ENCODE results near the gene BMPER.

The BMPER gene

DNA sequence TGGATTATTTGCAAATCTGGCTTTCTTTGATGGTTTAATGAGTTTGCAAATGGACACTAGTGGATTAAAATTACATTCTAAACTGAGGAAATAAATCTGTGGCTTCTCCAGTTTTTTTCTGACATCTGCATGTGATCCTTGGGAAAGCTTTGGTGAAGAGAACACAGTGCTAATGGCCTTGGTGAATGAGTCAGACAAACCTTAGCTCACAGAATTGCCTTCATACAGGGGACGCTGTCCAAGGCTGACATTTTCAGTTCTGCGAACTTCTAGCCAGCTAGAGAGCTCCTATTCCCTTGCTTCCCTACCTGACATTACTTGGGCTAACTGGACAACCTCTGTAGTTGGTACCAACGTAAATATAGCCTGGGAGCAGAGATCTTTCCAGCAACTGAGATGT lies 21.2 kb downstream of the BMPER start:
- no peak for DNase-seq

DNA sequence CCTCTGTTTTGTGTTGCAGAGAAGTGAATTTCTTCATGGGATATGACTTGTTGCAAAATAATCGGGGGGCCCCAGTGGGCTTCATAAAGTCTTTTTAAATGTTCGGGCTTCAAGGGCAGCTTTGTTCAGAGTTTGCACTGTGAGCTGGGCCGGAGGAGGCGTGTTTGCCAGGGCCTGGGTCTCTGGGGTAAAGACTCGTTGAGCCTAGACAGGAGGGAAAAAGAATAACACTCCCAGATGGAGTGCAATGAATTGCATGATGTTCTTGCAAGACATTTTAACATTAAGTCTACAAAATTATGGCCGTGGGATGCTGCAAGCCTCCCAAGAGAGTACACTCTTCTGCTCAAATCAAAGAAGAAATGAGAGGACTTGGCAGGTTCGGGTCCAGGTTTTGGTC lies 23.6 kb downstream of the BMPER start:
- no peak for DNase-seq

DNA sequence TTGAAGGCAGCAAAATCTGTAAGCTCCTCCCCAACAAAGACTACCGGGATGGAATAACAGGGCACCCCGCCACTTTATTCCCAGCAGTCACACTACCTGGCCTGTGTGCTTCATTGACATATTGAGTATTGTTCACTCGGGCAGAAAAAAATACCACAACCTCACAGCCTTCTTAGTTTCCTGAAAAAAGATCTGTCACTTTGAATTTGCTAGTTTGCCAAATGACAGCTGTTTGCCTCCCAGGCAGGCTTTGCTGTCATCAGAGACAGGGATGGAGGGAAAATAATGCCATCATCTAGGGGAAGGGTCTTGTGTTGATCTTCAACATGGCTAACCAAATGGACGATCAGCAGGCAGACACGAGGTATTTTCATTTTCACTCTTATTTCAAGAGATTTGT lies 26.9 kb downstream of the BMPER start:
- no peak for DNase-seq

DNA sequence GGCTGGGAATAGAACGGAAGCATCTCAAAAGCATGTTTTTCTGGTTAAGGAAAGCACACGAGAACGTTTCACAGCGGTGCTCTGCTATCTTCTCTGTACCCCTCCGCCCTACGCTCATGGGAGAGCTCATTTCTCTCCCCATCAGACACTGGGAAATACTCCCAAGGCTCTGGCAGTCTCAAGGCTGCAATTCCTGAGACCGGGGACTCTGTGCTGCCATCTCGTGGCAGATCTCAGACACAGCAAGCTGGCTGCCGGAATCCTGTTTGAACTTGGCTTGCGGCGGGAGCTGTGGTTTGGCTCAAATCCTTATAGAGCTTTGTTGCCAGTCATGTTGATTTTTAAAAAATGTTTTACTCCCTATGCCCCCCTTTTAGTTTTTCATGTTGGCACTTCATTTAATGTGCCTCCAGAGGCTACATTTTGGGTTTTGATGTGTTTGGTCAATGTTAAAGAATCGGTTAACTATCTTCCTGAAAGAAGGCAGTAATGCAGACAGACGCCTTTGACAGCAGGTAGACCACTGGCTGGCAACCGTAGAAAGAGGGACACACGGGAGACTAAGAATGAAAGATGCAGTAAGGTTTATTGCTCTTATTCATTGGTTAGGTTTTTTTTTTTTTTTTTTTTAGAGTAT lies 27.6 kb downstream of the BMPER start:
- peak; percentile 16 to 78 for DNase-seq

DNA sequence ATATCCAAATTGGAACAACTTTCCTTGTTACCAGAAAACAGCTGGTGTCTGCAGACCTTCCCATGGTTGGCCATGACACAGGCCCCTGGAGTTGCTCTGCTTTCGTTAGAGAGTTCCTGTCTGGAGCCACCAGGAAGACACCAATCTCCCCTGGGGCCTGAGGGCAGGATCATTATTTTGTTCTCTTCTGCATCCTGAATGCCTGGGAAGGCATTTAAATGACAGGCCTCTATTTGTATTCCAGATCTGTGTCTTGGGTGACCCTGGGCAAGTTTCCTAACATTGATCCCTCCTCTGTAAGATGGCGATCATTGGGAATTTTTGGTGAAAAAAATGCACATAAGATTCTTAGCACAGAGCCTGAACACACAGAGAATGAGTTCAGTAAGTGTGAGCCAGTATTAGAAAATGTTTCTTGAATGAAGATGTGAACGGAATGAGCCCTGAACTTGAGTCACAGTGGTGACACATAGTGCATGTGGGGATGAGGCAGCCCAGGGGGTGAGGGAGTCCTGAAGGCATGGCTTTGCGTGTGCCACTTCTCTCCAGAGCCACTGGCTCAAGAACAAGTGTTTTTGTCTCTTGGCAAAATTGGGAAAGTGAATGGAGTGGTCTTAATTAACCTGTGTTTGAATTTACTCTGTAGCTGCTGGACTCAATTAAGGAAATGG lies 28.4 kb downstream of the BMPER start:
- no peak for DNase-seq

DNA sequence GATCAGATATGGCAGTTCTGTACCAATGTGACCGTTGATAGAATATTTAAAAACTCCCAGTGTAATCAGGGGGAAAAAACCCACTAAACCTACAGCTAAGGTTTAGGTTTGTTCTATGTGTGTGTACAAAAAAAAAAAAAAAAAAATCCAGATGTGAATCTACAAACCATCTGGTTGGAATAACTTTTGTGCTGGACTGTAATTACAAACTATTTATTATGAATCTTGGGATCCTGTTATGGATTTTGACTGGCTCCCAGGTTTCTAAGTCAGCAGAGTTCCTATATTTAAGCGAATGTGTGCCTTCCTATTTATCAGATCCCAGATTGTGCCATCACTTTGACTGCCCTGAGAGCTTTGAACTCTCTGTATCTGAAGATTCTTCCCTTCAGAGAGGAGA lies 29.1 kb downstream of the BMPER start:
- DNase-seq: no peak

DNA sequence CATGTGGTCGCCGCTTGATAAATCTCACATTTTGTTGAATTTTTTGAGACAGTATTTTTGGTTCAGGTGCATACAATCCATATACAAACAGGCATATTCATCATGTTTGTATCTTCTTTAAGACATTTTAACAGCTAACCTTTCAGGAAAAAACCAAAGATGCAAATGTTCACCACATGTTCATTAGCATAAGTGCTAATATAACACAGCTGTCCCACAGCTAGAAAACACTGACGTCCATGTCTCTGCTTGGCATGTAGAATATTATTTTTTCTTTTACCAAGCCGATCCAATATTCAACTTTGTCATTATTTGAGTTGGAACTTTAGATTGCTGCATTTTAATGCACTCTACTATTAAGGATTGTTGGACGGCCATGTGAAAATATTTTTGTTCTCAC lies 31.2 kb downstream of the BMPER start:
- no peak for DNase-seq

DNA sequence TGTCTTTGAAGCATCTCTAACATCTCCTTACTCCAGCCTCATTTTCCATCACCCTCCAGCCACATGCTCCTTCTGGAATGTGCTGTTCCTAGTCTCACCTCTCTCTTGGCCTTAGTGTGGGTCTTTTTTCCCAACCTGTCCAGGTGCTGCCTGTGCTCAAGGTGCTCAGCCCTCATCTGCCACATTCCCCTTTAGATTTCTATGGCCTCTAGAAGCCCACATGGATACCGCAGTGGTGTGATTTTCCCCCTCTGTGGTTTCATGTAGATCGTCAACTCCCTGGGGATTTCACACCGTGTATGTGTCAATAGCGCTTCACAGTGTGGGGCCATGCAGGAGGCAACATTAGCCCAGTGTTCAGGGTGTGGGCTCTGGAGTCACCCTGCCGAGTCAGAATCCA lies 32.5 kb downstream of the BMPER start:
- DNase-seq: no peak

DNA sequence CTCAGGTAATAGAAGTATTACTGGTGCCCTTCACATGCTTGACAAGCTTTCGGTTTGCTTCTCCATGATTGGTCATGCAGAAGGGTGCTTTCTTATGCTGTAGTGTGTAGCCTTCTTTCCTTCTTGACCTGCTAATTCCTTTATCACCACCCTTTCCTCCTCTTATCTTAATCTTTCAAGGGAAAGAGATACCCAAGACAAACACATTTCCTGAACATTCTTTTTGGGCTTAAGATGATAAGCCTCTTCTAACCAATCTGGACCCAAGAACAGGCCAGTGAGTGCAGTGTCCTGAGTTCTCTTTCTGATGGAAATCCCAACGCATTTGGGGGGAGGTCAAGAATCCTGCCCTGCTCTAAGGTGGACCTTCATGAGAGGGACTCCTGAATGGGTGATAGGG lies 33.8 kb downstream of the BMPER start:
- no peak for DNase-seq

DNA sequence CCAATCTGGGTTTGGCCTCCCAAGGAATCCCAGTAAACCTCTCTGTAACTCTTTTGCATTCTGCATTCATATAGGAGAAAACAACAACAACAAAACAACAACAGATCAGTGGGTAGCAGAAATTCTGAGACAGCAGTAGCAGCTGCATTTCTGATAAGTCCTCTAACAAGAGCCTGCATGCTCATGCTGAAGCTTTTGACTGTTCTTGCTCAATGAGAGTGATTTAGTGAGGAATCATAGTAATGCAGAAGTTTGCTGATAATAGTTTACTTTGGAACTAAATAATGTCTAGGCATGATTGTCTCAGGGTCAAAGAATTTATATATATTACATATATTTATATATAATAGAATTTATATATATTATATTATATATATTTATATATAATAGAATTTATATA lies 35.2 kb downstream of the BMPER start:
- no peak for DNase-seq

DNA sequence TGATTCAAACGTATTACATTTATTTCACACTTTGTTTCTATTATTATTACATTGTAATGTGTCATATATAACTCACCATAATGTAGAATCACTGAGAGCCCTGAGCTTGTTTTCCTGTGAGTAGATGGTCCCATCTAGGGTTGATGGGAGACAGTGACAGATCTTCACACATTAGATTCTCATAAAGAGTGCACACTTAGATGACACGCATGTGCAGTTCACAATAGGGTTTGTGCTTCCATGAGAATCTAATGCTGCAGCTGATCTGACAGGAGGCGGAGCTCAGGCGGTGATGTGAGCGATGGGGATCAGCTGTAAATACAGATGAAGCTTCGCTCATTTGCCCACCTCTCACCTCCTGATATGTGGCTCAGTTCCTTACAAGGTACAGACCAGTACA lies 36.1 kb downstream of the BMPER start:
- DNase-seq: no peak

DNA sequence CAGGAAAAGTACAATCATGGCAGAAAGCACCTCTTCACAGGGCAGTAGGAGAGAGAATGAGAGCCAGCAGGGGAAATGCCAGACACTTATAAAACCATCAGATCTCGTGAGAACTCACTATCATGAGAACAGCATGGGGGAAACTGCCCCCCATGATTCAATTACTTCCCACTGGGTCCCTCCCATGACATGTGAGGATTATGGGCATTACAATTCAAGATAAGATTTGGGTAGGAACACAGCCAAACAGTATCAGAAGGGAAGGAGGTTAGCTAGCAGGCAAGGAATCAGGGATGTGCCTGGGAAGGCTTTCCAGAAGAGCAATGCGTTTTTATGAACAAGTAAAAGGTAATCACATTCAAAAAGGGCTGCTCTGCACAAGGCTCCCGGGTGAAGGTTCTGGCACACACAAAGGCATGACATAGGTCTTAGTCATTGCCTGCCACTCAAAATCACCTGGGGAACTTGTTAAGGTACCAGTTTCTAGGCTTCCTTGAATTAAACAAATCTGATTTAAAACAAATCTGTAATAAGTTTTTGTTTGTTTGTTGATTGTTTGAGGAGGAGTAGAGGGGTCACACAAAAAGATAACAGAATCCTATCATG lies 40.9 kb downstream of the BMPER start:
- DNase-seq: no peak

DNA sequence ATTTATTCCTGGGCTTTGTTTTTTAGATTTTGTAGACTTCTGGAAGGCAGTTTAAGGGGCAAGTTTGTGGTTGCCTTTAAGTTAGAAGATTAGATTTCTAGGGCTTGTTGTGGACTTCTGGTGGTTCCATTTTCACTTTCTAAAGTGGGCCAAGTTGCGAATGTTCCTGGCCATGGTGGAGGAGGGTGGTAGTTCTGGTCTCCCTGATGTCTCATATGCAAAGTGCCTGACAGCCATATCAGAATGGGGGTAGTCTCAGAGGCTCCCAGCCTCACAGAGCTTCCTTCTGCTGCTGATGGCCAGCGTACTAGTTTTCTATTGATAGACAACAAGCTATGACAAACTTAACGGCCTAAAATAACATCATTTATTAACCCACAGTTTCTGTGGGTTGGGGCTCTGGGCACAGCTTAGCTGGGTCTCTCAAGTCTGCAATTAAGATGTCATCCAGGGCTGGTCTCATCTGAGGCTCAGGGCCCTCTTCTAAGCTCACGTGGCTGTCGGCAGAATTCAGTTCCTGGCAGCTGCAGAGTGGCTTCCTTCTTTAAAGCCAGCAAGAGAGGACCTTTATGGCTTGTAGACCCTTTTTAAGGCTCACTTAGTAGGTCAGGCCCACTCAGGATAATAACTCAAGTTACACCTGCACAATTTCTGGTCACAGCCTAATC lies 44.8 kb downstream of the BMPER start:
- DNase-seq: no peak

DNA sequence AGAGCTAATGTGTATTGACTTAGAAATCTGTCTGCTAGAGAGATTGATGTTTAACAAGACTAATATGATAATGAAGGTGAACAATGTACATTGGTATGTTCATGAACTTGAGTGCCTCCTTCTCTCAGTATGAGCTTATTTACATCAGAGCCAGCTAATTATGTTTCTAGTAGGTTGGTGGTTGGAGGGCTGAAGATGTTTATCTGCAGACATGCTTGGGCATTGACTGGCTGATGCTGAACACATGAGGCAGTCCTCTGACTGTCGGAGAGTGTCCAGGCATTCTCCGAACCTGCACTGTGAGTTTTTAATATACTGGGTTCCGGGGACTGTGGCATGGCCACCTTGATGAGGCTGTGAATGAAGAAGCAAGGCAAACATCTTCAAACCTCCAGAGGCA lies 47.5 kb downstream of the BMPER start:
- no peak for DNase-seq

DNA sequence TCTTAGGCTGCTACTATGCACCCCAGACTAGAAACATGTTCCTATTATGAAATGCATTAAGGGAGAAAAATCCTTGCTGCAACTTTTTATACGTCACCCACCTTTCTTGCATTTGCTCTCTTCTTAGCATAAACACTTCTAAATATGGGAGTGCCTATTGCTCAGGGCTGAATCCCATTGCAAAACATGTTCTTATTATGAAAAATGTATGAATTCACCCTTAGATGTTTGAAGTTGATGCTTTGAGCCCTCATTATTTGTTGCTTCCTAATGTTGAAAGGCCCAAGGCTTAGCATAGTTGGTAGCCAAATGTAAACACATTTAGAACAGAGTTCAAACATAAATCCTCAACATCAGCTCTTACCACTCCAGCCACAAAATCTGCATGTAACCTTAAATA lies 52.8 kb downstream of the BMPER start:
- DNase-seq: no peak

DNA sequence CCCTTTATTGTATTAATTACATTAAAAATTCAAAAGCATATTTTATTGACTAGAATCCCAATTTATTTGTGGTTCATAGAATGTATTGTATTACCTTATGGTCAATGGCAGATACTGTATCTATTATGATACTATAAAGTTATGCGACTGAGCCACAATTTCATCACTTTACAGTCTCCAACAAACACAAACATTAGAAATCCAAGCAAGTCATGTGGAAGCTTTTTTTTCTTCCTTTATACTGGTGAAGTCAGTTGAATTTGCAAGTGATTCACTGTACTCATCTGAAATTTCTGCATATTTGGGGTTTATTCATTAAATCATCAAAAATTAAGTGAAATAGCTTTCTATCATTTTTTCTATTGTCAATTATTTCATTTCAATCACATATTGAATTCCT lies 54.3 kb downstream of the BMPER start:
- DNase-seq: no peak

DNA sequence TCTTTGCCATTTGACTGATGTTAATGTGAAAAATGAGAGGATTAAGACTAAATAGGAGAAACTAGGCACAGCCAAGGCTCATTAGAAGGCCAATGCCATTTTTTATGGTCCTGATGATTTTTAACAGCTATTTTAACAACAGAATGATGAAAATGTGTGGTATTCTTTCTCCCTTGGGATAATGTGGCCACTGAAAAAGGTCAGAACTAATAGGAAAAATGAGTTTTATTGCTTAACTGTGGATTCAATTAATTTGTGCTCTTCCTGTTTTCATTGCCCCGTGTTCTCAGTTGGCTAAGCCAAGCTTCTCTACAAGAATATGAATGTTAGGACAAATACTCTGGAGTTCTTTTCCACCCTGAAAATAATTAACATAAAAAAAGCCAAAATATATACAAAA lies 56.6 kb downstream of the BMPER start:
- no peak for DNase-seq

DNA sequence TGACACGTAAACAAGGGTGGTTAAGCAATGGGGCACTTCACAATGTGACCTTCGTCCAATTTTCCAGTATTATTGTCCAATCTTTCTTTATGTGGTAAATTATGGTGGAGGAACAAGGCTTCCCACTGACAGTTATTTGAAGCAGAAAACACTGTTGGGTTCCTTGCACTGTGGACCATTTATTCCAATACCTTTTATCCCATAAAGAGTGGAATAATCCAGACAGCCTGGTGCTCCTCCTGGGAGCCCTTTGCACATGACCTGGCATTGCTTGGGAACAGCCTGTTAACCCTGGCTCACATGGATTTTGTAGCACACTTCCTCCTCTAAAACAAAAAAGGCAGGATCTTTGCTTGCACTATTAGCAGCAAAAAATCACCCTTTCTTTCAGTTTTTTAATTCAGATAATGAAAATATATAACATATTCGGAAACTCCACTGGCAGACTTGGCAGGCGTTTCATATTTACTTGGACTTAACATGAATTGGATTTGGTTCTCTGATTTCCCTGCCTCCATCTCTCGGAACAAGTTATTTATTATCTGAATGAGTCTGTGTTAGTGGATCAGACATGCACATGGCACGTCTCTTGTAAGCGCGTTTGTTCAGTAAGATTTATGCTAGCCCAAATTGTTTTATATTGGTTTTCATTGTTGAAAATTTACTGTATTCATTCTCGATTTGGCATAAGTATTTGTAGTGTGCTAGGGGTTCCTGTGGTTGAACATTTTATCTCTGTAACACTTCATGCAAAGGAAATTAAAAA lies 59.3 kb downstream of the BMPER start:
- no peak for DNase-seq

DNA sequence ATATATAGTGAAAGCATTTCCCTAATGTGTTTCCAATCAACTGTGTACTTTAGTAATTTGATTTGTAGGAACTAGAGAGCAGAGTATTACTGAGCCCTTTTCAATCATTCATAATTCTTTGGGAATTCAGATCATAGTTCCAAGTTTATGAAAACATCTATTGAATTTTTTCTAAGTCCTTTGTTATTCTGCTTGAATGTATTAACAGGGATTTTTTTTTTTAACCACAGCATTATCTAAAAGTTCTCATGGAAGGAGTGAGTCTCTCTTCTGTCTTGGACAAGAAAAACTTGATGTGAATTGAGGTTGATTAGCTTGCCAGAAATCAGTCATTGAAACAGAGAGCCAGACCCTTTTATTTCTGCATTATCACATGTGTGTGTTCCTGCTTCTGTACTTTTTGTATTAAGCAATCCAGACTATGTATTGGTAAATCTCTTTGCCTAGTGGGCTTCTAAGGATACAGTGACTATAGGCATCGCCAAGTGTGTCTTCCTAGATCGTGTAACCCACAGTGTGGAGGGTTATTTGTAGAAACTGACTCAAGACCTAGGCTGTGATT lies 59.9 kb downstream of the BMPER start:
- DNase-seq: no peak

DNA sequence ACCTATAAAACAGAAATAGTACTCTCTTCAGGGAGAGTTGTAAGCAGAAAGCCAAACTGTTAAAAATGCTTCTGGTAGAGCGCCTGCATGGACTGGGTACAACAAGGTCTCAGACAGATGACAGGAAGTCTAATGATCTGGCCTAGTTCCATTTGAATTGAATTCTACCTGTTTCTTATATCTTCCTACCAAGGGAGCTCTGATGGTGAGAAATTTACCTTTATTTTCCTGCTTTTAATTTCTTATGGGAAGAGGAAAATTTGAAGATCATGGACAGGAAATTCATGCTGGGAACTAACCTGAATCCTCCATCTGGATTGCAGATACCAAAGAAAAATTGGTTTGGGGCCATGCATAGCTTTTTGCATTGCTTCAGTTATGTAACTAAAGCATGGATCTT lies 63.3 kb downstream of the BMPER start:
- DNase-seq: no peak

DNA sequence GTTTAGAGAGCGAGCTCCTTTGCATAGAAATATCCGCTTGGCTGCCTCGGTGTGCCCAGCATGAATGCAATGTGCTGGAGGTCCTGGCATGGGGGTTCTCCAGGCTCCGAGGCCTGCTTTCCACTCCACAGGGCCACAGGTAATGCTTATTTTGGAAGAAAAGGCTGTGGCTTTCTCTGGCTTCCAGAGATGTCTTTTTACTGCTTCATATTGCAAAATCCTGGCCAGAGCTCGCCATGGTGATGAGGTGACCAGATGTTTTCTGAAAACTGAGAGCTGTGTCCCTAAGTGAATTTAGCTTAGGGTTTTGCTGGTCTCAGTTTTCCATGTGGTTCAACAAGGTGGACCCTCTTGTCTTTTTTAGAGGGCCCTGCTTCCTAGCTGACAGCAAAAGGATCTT lies 65.2 kb downstream of the BMPER start:
- DNase-seq: no peak

DNA sequence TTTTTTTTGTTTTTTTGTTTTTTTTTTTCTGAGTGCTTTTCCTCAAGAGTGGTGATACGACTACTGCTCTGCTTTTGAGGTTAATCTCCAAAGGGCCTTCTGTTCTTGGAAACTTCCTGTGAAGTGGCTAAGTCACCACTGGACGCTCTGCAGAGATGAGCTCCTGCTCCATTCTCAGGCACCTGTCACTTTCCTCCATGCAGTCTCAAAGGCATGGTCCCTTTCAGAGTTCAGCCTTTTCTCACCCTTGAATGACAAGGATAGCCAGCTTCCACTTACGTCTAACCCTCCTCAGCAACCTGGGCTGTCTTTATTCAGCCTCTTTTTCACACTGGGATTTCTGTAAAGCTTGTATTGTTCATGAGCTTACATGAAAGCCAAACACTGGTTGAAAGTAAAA lies 65.8 kb downstream of the BMPER start:
- peak; percentile 45 to 84 for DNase-seq
